Measurements from ENCODE around the gene DTNB. TPM values are rescaled to one million over a fixed set of nuclear protein-coding genes. Genes with fewer than 3 reads are reported as not detected.

The DTNB gene
- total RNA-seq, 2 donors from 2014 or later: 4.3 to 4.4 TPM

DNA sequence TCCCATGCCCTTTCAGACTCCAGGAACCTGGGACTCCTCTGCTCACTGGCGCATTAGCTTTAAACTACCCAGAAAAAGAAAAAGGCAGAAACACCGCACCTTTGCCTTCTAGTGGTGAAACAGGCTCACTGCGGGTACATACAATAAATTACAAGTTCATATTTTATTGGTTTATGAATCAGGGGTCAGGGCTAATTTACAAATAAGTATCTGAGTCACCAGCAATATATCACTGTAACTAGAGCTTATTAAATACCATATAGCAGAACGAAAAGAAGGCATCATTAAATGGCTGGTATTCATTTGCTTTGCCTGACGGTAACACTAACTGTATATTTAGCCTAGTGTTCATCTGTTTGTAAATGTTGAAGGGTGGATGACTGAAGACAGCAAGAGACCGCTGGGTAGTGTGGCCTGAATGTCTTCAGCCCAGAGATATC, 26.9 kb upstream of the DTNB start:
- Histone ChIP-seq H3K9me3 (no peaks in the 10 kb centered on the region), H3K4me1 (peaks cover 0 to 5% of the 10 kb centered on the region in 2 donors), H3K27ac (no peak overlapping the region), H3K4me3 (no peak overlapping the region), H3K36me3 (no peaks in the 10 kb centered on the region), H3K27me3 (no peaks in the 10 kb centered on the region)
- DNase-seq (ENCODE audit: low spot score): no peak
- TF ChIP-seq, protein P1, sequence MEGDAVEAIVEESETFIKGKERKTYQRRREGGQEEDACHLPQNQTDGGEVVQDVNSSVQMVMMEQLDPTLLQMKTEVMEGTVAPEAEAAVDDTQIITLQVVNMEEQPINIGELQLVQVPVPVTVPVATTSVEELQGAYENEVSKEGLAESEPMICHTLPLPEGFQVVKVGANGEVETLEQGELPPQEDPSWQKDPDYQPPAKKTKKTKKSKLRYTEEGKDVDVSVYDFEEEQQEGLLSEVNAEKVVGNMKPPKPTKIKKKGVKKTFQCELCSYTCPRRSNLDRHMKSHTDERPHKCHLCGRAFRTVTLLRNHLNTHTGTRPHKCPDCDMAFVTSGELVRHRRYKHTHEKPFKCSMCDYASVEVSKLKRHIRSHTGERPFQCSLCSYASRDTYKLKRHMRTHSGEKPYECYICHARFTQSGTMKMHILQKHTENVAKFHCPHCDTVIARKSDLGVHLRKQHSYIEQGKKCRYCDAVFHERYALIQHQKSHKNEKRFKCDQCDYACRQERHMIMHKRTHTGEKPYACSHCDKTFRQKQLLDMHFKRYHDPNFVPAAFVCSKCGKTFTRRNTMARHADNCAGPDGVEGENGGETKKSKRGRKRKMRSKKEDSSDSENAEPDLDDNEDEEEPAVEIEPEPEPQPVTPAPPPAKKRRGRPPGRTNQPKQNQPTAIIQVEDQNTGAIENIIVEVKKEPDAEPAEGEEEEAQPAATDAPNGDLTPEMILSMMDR (IDR thresholded peaks at IDR 0.05): peak; percentile 61 to 79

DNA sequence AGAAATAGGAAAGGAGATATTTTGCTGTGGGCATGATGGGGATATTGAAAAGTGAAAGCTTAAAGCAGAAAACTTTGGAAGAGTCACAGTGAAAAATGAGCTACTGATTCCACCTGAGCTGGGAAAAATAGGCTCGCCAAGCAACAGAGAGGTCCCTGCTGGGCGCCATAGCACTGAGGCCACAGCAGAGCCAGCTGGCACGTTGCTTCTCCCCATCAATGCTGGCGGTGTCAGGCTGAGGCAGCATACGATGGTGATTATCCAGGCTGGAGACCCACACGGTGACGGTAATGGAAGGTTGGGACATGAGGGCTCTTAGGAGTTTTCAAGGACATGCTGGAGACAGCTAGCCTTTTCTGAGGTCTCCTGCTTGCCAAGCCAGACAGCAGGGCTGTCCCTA, 25.8 kb upstream of the DTNB start:
- TF ChIP-seq, protein P1 (IDR thresholded peaks at IDR 0.05): no peak

DNA sequence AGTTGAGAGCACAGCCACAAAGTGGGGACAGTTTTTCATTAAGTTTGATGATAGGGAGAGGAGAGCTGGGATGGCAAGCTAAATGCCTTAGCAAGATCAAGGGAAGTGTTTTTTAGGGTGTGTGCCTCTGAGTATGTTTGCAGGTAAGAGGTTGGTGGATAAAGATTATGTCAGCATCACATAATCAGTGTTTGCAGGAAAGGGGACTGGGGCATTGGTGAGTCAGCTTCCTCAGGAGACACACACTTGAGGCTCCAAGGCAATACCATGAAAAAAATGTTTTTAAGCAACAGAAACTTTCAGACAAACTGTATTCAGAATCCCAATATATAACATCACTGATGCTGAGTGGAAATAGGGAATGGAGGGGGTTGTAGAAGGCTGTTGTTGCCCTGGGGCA, 25.4 kb upstream of the DTNB start:
- no peak for DNase-seq (ENCODE audit: low spot score)
- H3K4me3 ChIP-seq: no peak overlapping the region
- no peaks in the 10 kb centered on the region for H3K36me3 ChIP-seq
- no peaks in the 10 kb centered on the region for H3K9me3 ChIP-seq
- no peak overlapping the region for H3K27ac ChIP-seq
- no peaks in the 10 kb centered on the region for H3K27me3 ChIP-seq
- peaks cover 0 to 5% of the 10 kb centered on the region in 2 donors for H3K4me1 ChIP-seq
- TF ChIP-seq, protein P1 (IDR thresholded peaks at IDR 0.05): no peak

More for the DNA sequence above, 25.8 kb upstream of the DTNB start:
- Histone ChIP-seq H3K4me1 (peaks cover 0 to 5% of the 10 kb centered on the region in 2 donors), H3K36me3 (no peaks in the 10 kb centered on the region), H3K9me3 (no peaks in the 10 kb centered on the region), H3K4me3 (no peak overlapping the region), H3K27me3 (no peaks in the 10 kb centered on the region), H3K27ac (no peak overlapping the region)
- no peak for DNase-seq (ENCODE audit: low spot score)

DNA sequence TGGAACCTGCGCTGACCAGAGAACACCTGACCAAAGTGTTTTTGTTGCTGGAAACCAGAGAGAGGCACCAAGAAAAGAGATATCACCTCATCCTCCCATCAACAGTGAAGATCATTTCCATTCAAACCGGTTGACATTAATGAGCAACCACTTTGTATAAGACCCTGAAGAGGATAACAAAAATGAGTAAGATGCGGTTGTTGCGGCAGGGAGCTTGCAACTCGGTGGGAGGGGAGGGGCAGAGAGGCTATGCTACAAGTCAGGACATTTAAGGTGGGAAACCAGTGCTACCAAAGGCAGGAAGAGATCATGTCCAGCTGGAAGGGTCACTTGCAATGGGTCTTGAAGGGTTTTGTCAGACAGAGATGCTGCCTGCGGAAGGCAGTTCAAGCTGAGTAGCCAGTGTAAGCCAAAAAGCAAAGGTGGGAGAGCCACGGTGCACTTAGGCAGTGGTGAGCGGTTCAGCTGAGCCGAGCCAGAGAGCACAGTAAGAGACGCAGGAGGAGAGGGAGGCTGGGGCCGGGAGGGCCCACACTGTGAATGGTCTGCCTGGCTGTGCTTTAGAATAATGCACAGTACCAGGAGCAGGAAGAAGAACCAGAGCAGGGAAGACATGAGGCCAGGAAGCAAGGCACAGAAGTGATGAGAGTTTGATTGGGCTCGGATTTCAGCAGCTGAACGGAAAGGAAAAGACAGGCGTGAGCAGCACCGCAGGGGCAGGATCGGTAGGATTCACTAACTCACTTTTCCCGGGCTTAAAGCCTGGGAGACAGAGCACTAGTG, 24.4 kb upstream of the DTNB start:
- TF ChIP-seq, protein P1 (IDR thresholded peaks at IDR 0.05): no peak
- Histone ChIP-seq H3K4me1 (peaks cover 0 to 5% of the 10 kb centered on the region in 2 donors), H3K9me3 (no peaks in the 10 kb centered on the region), H3K27ac (no peak overlapping the region), H3K36me3 (no peaks in the 10 kb centered on the region), H3K4me3 (no peak overlapping the region), H3K27me3 (no peaks in the 10 kb centered on the region)
- DNase-seq (ENCODE audit: low spot score): no peak

DNA sequence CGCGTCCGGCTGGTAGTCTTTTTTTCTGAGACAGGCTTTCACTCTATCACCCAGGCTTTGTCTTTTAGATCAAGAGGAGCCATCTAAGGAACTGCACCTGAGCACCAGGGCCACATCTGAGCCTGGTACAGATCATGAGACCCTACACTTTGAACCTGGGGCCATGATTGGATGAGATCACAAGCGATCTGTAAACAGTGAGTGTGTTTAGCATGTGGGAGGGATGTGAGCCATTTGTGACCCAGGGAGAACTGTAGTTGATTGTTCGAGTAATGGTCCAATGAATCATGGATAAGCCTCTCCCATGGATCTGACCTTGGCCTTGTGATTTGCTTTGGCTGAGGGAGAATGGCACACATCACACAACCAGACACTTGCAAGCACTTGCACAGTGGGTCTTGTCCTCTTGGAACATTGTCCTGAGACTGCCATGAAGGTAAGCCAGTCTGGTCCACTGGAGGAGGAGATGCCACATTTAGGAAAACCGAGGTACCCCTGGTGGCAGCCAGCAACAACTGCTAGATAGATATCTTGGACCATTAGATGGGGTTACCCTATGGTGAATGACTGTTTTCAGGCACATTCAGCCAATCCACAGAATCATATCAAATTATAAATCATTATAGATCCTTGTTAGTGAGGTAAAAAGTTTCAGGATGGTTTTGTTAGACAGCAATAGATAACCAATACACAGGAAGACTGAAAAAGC, 19.5 kb upstream of the DTNB start:
- TF ChIP-seq, protein P1 (IDR thresholded peaks at IDR 0.05): no peak
- DNase-seq (ENCODE audit: low spot score): no peak
- no peak overlapping the region for H3K27ac ChIP-seq
- no peaks in the 10 kb centered on the region for H3K27me3 ChIP-seq
- no peaks in the 10 kb centered on the region for H3K36me3 ChIP-seq
- H3K9me3 ChIP-seq: no peaks in the 10 kb centered on the region
- H3K4me1 ChIP-seq: peaks cover 0 to 1% of the 10 kb centered on the region in 2 donors
- H3K4me3 ChIP-seq: no peak overlapping the region

Data from right atrium auricular region (tissue), 2 donors.